T1000 (cell line): ENCODE measurements around the gene NAV2.

ENCODE experiments used
- DNase-seq: peaks from one replicate; lab custom pipeline; 2025; ENCODE audit warnings: mixed read lengths; lab: John Stamatoyannopoulos, UW

NAV2 gene

GRCh38 chr11:19718951-19719350 lies 6.3 kb downstream of the NAV2 start:
- DNase-seq: no peak

- DNase-seq: no peak
Observed at GRCh38 chr11:19719960-19720359, 7.3 kb downstream of the NAV2 start.

- DNase-seq: no peak
Observed at GRCh38 chr11:19721176-19721575, 8.5 kb downstream of the NAV2 start.

GRCh38 chr11:19722702-19723101 lies 10.1 kb downstream of the NAV2 start:
- DNase-seq: no peak

GRCh38 chr11:19723572-19724342 lies 11.1 kb downstream of the NAV2 start:
- no peak for DNase-seq

- DNase-seq: no peak
Observed at GRCh38 chr11:19724765-19725164, 12.1 kb downstream of the NAV2 start.

- DNase-seq: no peak
Observed at GRCh38 chr11:19725379-19726079, 12.9 kb downstream of the NAV2 start.

- DNase-seq: no peak
Observed at GRCh38 chr11:19727246-19727645, 14.6 kb downstream of the NAV2 start.

GRCh38 chr11:19728436-19728835 lies 15.8 kb downstream of the NAV2 start:
- DNase-seq: no peak

- DNase-seq: no peak
Observed at GRCh38 chr11:19729141-19729540, 16.5 kb downstream of the NAV2 start.

- DNase-seq: no peak
Observed at GRCh38 chr11:19730373-19730772, 17.7 kb downstream of the NAV2 start.

GRCh38 chr11:19734171-19734570 lies 21.5 kb downstream of the NAV2 start:
- DNase-seq: no peak

- no peak for DNase-seq
Observed at GRCh38 chr11:19735157-19735908, 22.7 kb downstream of the NAV2 start.

GRCh38 chr11:19735909-19736498 lies 23.4 kb downstream of the NAV2 start:
- no peak for DNase-seq

GRCh38 chr11:19736831-19737230 lies 24.2 kb downstream of the NAV2 start:
- DNase-seq: no peak

GRCh38 chr11:19737575-19737974 lies 24.9 kb downstream of the NAV2 start:
- no peak for DNase-seq

- no peak for DNase-seq
Observed at GRCh38 chr11:19738124-19738523, 25.5 kb downstream of the NAV2 start.

- DNase-seq: no peak
Observed at GRCh38 chr11:19739872-19740271, 27.2 kb downstream of the NAV2 start.

GRCh38 chr11:19740586-19740985 lies 27.9 kb downstream of the NAV2 start:
- DNase-seq: no peak

- peak; percentile 58 for DNase-seq
Observed at GRCh38 chr11:19742588-19743292, 30.1 kb downstream of the NAV2 start.

- no peak for DNase-seq
Observed at GRCh38 chr11:19743622-19744021, 31.0 kb downstream of the NAV2 start.

- DNase-seq: no peak
Observed at GRCh38 chr11:19744130-19744529, 31.5 kb downstream of the NAV2 start.
